Liver (tissue), 9 donors: Measurements from ENCODE around the gene SLC7A5. TPM values are rescaled to one million over a fixed set of nuclear protein-coding genes. Genes with fewer than 3 reads are reported as not detected.
"Not testable (repeated sequence)": the region's sequence is repeated elsewhere in the genome, so short reads cannot be mapped to it uniquely, and the experiment has no call there.

Source experiments
- DNase-seq: peaks from one replicate; pipeline ENCODE4 v3.0.0-alpha.2; 2017; ENCODE audit warnings: low spot score
- H3K27ac ChIP-seq, 2 donors: one replicate each; pipeline ENCODE4 v1.7.0; 2013; ENCODE audit warnings: inconsistent platforms in 2 of 2, low read length in 2 of 2, control low read depth in 1 of 2, low read depth in 1 of 2, mild to moderate bottlenecking in 1 of 2
- H3K27me3 ChIP-seq, 4 donors: one replicate each; pipeline versions ENCODE4 v1.6.1 to v1.7.0; 2013; ENCODE audit warnings: low read length in 3 of 4, inconsistent platforms in 1 of 4, mild to moderate bottlenecking in 1 of 4, moderate library complexity in 1 of 4; ENCODE audit not compliant: control insufficient read depth in 4 of 4, insufficient read depth in 4 of 4
- H3K36me3 ChIP-seq, 4 donors: one replicate each; pipeline versions ENCODE4 v1.6.1 to v1.7.0; 2013; ENCODE audit warnings: low read length in 3 of 4, mild to moderate bottlenecking in 3 of 4, low read depth in 1 of 4, moderate library complexity in 1 of 4; ENCODE audit not compliant: control insufficient read depth in 4 of 4, insufficient read depth in 3 of 4
- H3K4me1 ChIP-seq, 4 donors: one replicate each; pipeline versions ENCODE4 v1.6.1 to v1.7.0; 2013; ENCODE audit warnings: low read length in 3 of 4, mild to moderate bottlenecking in 3 of 4, moderate library complexity in 1 of 4; ENCODE audit not compliant: control insufficient read depth in 4 of 4, insufficient read depth in 4 of 4
- H3K4me3 ChIP-seq, 3 donors: one replicate each; pipeline versions ENCODE4 v1.6.1 to v1.7.0; 2013; ENCODE audit warnings: low read length in 3 of 3, control low read depth in 1 of 3, low read depth in 1 of 3, mild to moderate bottlenecking in 1 of 3
- H3K9ac ChIP-seq, 2 donors: one replicate each; pipeline ENCODE4 v1.7.0; 2013; ENCODE audit warnings: low read length in 2 of 2, mild to moderate bottlenecking in 2 of 2, moderate library complexity in 2 of 2, control low read depth in 1 of 2, low read depth in 1 of 2
- H3K9me3 ChIP-seq, 4 donors: one replicate each; pipeline versions ENCODE4 v1.6.1 to v1.7.0; 2013; ENCODE audit warnings: low read length in 3 of 4; ENCODE audit not compliant: control insufficient read depth in 4 of 4
- ATF3 ChIP-seq: IDR thresholded peaks from 2 replicates; pipeline ENCODE4 v1.6.1; 2016; ENCODE audit warnings: antibody characterized with exemption
- EGR1 ChIP-seq, 2 donors: IDR thresholded peaks; 2 replicates each; pipeline ENCODE4 v1.6.1; 2016 to 2018; ENCODE audit warnings: antibody characterized with exemption in 2 of 2, low read depth in 2 of 2
- FOXA2 ChIP-seq: IDR thresholded peaks from 2 replicates; pipeline ENCODE4 v1.6.1; 2016; ENCODE audit warnings: antibody characterized with exemption
- GABPA ChIP-seq, 2 donors: IDR thresholded peaks in 1 of 2; conservative IDR thresholded peaks in 1 of 2; 2 replicates each; pipeline ENCODE4 v1.6.1; 2016; ENCODE audit warnings: antibody characterized with exemption in 2 of 2, mild to moderate bottlenecking in 1 of 2, moderate library complexity in 1 of 2
- HNF4A ChIP-seq, 2 donors: conservative IDR thresholded peaks; 2 replicates each; pipeline ENCODE4 v1.6.1; 2016; ENCODE audit warnings: antibody characterized with exemption in 2 of 2, mild to moderate bottlenecking in 2 of 2
- JUND ChIP-seq, 2 donors: IDR thresholded peaks; 2 replicates each; pipeline ENCODE4 v1.6.1; 2016; ENCODE audit warnings: antibody characterized with exemption in 2 of 2
- MAX ChIP-seq: IDR thresholded peaks from 2 replicates; pipeline ENCODE4 v1.6.1; 2016; ENCODE audit warnings: antibody characterized with exemption
- NR2F2 ChIP-seq: IDR thresholded peaks from 2 replicates; pipeline ENCODE4 v1.6.1; 2016; ENCODE audit warnings: antibody characterized with exemption
- RAD21 ChIP-seq, 2 donors: IDR thresholded peaks; 2 replicates each; pipeline ENCODE4 v1.6.1; 2016; ENCODE audit warnings: antibody characterized with exemption in 2 of 2, mild to moderate bottlenecking in 2 of 2
- TAF1 ChIP-seq: conservative IDR thresholded peaks from 2 replicates; pipeline ENCODE4 v1.6.1; 2016; ENCODE audit warnings: antibody characterized with exemption, mild to moderate bottlenecking
- YY1 ChIP-seq: IDR thresholded peaks from 2 replicates; pipeline ENCODE4 v1.6.1; 2016; ENCODE audit warnings: antibody characterized with exemption, mild to moderate bottlenecking
- WGBS: extraction: QIAGEN DNeasy Blood & Tissue Kit; methylation state at CpG from one replicate; pipeline ENCODE4 v1.1.7; 2013; 5-methylcytosine and 5-hydroxymethylcytosine counted together
- polyA plus RNA-seq, 2 donors: library from polyadenylated mRNA; stranded (reverse) in 1 of 2; unstranded in 1 of 2; fragments of 200-250 nt in 1 of 2; fragments of >200 nt in 1 of 2; fragmentation: Nextera tagmentation in 1 of 2; extraction: Ambion mirVana in 1 of 2; gene quantifications; one replicate each; pipeline versions ENCODE4 v1.2.1 to v1.2.3, GENCODE V29; 2013 to 2015
- total RNA-seq, 2 donors: library from RNA; depleted of rRNA; stranded (reverse); fragments of >200 nt; gene quantifications; one replicate each; pipeline ENCODE4 v1.2.3, GENCODE V29; 2014
- TF ChIP-seq, protein P1 (sequence below): IDR thresholded peaks from 2 replicates; pipeline ENCODE4 v1.6.1; 2016; ENCODE audit warnings: antibody characterized with exemption
- TF ChIP-seq, protein P2 (sequence below): IDR thresholded peaks from 2 replicates; pipeline ENCODE4 v1.6.1; 2016; ENCODE audit warnings: antibody characterized with exemption, mild to moderate bottlenecking
- TF ChIP-seq, protein P3 (sequence below): fragments of 150-350 bp; IDR thresholded peaks from 2 replicates; pipeline ENCODE4 v1.5.1; 2017; ENCODE audit warnings: improper control_type of control experiment, low read depth, low read length; ENCODE audit not compliant: missing input control
- donor health status: healthy.
- donor health status: healthy.
- donor health status: healthy.
- donor health status: healthy.
- donor health status: healthy.

SLC7A5 gene
- total and polyA plus RNA-seq, 4 donors: 4.5 to 66.0 (median 10.6) TPM

- no peaks in the 10 kb centered on the region for H3K9me3 ChIP-seq
- H3K27ac ChIP-seq: no peak overlapping the region
- no peaks in the 10 kb centered on the region for H3K36me3 ChIP-seq
- H3K4me3 ChIP-seq: no peak overlapping the region
- 30% methylated on average over 24 of the region's 24 CpGs for WGBS
- DNase-seq: no peak
- TF ChIP-seq, protein P1, sequence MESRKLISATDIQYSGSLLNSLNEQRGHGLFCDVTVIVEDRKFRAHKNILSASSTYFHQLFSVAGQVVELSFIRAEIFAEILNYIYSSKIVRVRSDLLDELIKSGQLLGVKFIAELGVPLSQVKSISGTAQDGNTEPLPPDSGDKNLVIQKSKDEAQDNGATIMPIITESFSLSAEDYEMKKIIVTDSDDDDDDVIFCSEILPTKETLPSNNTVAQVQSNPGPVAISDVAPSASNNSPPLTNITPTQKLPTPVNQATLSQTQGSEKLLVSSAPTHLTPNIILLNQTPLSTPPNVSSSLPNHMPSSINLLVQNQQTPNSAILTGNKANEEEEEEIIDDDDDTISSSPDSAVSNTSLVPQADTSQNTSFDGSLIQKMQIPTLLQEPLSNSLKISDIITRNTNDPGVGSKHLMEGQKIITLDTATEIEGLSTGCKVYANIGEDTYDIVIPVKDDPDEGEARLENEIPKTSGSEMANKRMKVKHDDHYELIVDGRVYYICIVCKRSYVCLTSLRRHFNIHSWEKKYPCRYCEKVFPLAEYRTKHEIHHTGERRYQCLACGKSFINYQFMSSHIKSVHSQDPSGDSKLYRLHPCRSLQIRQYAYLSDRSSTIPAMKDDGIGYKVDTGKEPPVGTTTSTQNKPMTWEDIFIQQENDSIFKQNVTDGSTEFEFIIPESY: no peak
- TF ChIP-seq YY1 (no peak), GABPA (IDR thresholded peaks at IDR 0.05 in 1 of 2, conservative IDR thresholded peaks at IDR 0.05 in 1 of 2) (no peak)
- H3K4me1 ChIP-seq: peaks cover 0 to 12% (median 3%) of the 10 kb centered on the region in 4 donors
- no peak overlapping the region for H3K9ac ChIP-seq
- H3K27me3 ChIP-seq: no peaks in the 10 kb centered on the region
Measured at GRCh38 chr16:87881324-87882200, 12.3 kb upstream of the SLC7A5 start.

- Histone ChIP-seq H3K27ac (no peak overlapping the region), H3K4me3 (no peak overlapping the region), H3K36me3 (no peaks in the 10 kb centered on the region), H3K27me3 (no peaks in the 10 kb centered on the region), H3K9me3 (no peaks in the 10 kb centered on the region), H3K4me1 (peaks cover 0 to 6% (median 0%) of the 10 kb centered on the region in 4 donors), H3K9ac (no peak overlapping the region)
- DNase-seq: no peak
- TF ChIP-seq GABPA (IDR thresholded peaks at IDR 0.05 in 1 of 2, conservative IDR thresholded peaks at IDR 0.05 in 1 of 2) (no peak), NR2F2 (no peak), MAX (no peak), TAF1 (no peak), EGR1 (IDR thresholded peaks at IDR 0.05; ENCODE audit: low read depth in 2 of 2) (no peak), JUND (IDR thresholded peaks at IDR 0.05) (no peak), FOXA2 (no peak), ATF3 (no peak), HNF4A (conservative IDR thresholded peaks at IDR 0.05) (no peak), RAD21 (IDR thresholded peaks at IDR 0.05) (no peak), YY1 (no peak)
- TF ChIP-seq, protein P2, sequence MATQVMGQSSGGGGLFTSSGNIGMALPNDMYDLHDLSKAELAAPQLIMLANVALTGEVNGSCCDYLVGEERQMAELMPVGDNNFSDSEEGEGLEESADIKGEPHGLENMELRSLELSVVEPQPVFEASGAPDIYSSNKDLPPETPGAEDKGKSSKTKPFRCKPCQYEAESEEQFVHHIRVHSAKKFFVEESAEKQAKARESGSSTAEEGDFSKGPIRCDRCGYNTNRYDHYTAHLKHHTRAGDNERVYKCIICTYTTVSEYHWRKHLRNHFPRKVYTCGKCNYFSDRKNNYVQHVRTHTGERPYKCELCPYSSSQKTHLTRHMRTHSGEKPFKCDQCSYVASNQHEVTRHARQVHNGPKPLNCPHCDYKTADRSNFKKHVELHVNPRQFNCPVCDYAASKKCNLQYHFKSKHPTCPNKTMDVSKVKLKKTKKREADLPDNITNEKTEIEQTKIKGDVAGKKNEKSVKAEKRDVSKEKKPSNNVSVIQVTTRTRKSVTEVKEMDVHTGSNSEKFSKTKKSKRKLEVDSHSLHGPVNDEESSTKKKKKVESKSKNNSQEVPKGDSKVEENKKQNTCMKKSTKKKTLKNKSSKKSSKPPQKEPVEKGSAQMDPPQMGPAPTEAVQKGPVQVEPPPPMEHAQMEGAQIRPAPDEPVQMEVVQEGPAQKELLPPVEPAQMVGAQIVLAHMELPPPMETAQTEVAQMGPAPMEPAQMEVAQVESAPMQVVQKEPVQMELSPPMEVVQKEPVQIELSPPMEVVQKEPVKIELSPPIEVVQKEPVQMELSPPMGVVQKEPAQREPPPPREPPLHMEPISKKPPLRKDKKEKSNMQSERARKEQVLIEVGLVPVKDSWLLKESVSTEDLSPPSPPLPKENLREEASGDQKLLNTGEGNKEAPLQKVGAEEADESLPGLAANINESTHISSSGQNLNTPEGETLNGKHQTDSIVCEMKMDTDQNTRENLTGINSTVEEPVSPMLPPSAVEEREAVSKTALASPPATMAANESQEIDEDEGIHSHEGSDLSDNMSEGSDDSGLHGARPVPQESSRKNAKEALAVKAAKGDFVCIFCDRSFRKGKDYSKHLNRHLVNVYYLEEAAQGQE: no peak
- TF ChIP-seq, protein P3, sequence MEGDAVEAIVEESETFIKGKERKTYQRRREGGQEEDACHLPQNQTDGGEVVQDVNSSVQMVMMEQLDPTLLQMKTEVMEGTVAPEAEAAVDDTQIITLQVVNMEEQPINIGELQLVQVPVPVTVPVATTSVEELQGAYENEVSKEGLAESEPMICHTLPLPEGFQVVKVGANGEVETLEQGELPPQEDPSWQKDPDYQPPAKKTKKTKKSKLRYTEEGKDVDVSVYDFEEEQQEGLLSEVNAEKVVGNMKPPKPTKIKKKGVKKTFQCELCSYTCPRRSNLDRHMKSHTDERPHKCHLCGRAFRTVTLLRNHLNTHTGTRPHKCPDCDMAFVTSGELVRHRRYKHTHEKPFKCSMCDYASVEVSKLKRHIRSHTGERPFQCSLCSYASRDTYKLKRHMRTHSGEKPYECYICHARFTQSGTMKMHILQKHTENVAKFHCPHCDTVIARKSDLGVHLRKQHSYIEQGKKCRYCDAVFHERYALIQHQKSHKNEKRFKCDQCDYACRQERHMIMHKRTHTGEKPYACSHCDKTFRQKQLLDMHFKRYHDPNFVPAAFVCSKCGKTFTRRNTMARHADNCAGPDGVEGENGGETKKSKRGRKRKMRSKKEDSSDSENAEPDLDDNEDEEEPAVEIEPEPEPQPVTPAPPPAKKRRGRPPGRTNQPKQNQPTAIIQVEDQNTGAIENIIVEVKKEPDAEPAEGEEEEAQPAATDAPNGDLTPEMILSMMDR: no peak
- TF ChIP-seq, protein P1: no peak
- 55% methylated on average over 17 of the region's 17 CpGs for WGBS
Measured at GRCh38 chr16:87880117-87880696, 10.9 kb upstream of the SLC7A5 start.

DNA sequence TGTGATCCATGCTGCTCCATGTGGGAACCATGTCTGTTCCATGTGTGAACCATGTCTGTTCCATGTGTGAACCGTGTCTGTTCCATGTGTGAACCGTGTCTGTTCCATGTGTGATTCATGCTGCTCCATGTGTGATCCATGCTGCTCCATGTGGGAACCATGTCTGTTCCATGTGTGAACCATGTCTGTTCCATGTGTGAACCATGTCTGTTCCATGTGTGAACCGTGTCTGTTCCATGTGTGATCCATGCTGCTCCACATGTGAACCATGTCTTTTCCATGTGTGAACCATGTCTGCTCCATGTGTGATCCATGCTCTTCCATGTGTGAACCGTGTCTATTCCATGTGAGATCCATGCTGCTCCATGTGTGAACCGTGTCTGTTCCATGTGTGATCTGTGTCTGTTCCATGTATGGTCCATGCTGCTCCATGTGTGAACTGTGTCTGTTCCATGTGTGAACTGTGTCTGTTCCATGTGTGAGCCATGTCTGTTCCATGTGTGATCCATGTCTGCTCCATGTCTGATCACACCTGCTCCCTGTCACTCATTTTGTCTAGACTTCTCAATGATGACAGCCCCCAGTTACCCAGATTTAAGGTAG is 10.2 kb upstream of the SLC7A5 start:
- not testable (repeated sequence) for H3K4me3 ChIP-seq, H3K4me1 ChIP-seq, H3K9me3 ChIP-seq, H3K27ac ChIP-seq, H3K36me3 ChIP-seq, H3K9ac ChIP-seq, DNase-seq, H3K27me3 ChIP-seq
- WGBS: 96% methylated on average over 5 of the region's 5 CpGs
